SIG-M5 treated with dmso at 0.1 percent for 504 hours (cell line): ENCODE results near the gene TCP11L1.
A peak's percentile ranks its signal among the peaks of the same experiment; 100 is the strongest.
"Not testable (repeated sequence)": the region's sequence is repeated elsewhere in the genome, so short reads cannot be mapped to it uniquely, and the experiment has no call there.

Experiments
- DNase-seq: peaks from one replicate; lab custom pipeline; 2025; ENCODE audit not compliant: unreplicated experiment; lab: John Stamatoyannopoulos, UW

TCP11L1 gene

DNA sequence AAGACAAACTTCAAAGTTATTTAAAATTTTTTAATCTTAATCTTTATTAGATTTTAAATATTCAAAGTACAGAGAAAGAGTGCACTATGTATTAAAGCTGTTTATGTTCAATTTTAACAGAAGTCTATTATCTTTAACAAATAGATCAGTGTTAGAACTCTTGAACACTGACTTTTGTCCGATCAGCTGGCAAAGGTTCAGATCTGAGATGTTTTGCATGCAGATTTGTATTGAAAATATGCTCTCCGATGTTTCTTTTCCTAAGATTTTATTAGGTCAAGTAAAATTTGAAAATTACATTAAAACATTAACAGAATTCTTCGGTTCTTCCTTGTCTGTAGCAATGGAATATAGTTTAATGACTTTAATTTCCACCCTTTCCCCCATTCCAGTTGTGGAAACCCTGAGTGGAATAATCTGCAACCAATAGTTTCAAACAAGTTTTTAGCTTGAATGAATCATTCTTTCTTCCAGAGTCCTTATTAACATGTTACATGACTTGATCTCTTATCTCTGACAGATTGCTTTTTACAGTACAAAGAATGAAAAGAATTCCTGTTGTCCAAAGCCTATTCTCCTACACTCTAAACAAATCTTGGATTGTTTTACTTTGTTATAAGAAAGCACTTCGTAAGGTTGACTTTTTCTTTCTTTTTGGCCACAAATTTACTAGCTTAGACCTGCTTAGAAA is 11.4 kb upstream of the TCP11L1 start:
- DNase-seq, result no peak

GRCh38 chr11:33028537-33028914 is 10.8 kb upstream of the TCP11L1 start:
- no peak for DNase-seq

- DNase-seq, result not testable (repeated sequence)
These were observed 10.2 kb upstream of the TCP11L1 start for GRCh38 chr11:33029218-33029617.

- no peak for DNase-seq
These were observed 5.9 kb upstream of the TCP11L1 start for GRCh38 chr11:33033493-33033892.

DNA sequence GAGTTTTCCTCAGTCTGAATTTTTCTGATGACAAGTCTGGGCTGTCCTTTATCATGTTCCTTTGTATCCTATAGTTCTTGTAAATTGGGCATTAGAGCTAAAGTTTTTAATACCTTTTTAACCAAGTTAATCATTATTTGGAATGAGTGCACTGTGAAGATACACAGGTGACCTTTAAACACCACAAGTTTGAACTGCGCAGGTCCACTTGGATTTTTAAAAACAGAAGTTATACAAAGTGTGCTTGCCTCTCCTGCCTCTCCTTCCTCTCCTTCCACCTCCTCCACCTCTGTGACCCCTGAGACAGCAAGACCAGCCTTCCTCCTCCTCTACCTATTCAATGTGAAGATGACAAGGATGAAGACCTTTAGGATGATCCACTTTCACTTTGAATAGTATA is 4.4 kb upstream of the TCP11L1 start:
- DNase-seq, result no peak

DNA sequence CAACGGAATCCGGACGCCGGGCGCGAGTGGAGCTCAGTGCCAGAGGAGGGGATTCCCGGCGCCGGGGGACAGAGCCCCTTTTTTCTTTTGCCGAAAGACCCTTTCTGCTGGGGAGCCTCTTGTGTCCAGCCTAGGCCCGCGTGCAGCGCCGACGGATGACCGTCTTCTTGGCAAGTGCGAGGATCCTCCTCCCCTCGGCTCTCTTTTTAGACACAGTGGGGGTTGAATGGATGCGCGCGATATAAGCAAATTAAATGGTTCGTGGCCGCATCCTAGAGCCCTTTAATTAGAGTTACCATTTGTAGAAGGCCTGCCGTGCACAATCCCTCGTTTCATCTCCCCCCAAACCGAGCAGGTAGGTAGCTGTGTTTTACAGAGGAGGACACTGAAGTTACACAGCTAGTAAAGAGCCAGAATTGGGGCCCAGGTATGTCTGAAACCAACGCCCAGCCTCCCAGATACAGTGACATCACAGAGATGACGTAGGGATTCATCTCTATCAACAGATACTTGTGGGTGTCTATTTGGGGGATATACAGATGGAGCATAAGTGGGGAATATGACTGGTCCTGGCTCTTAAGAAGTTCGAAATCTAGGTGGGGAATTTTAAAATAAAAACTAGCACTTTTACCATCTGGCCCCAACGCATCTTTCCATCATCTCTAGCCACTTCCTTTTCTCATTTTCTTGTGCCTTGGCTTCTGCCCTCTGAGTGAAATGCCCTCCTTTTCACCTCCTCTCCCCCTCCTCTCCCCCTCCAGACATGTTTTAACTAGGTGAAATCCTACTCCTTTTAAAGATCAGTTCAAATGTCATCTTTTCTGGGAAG is 875 bp downstream of the TCP11L1 start:
- DNase-seq, result peak; percentile 27

DNA sequence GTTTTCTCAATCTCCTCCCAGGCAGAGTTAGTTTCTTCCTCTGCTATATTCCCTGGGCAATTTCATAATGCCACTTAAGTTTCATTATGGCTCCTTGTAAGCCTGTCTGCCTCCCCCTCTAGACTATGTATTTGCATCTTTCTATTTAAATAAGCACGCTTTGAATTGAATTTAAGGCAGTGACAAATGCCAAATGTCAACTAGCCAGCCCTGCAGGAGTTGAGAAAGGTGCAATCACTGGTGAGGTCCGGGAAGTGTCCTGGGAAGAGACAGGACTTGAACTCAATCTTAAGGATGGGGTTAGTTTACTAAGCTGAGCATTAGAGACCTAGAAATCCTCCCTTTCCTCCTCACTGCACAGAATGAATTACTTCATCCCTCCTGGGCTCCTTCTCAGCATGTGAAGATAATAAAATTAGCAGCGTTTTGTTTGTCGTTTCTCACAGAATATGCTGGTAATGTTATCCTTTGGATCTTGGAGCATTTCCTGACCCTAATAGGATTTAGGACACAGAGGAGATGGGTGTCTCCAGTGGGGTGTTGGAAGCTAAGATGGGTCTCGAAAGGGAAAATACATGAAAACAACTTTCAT is 1.6 kb downstream of the TCP11L1 start:
- DNase-seq, result no peak

DNA sequence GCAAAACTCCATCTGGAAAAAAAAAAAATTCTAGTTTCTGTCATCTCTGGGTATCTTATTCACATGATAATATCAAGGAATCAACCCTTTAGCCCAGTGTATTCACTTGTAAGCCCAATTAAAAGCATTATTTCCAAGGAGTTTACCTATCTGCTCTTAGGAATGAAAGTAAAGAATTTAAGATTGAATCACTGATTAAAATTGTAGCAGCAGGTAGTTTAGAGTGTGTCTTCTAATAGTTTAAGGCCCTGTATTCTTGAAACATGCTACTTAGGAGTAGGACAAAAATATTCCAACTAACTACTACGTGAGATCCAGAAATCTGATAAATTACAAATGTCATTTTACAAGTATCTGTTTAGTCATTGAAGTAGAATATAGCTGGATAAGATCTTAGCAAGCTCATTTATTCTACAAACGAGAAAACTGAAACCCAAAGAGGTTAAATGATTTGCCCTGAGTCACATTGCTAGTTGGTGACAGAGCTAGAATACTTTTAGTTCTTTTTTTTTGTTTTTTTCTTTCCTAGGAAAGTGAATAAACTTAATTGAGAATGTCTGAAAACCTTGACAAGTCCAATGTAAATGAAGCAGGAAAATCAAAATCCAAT is 4.0 kb downstream of the TCP11L1 start:
- no peak for DNase-seq

DNA sequence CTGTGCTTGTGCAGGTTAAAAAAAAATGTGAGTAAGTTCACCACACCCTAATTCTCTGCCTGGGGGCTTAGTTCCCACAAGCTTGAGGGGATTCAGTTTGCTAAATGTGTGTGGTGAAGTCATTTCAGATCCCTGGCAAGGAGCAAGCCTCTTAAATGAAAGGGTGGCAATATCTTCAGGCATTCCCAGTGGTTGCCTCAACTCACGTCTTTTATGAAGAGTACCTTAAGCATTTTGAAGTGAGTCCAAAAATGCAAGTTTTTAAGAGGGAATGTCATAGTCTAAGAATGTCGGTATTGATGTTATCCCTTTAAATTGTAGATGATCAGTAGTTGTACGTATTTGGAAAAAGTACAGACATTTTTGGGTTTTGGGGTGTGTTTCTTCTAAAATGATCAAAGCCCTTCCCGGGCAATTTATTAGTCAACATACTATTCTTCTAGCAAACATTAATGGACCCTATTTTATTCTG is 4.9 kb downstream of the TCP11L1 start:
- DNase-seq, result no peak

GRCh38 chr11:33045551-33046255 is 6.3 kb downstream of the TCP11L1 start:
- no peak for DNase-seq

DNA sequence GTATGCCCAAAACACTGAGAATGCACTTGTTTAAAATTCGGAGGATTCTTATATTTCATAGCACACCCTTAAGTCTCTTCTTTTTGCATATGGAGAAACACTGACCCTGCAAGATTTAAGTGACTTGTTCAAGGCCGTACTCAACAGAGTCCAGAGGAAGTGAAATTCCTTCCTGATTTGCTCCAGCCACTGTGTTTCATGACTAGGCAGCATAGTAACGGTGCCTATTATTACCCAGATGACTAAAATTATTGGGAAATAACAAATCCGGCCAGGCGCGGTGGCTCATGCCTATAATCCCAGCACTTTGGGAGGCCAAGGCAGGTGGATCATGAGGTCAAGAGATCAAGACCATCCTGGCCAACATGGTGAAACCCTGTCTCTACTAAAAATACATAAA is 9.3 kb downstream of the TCP11L1 start:
- peak; percentile 66 for DNase-seq

DNA sequence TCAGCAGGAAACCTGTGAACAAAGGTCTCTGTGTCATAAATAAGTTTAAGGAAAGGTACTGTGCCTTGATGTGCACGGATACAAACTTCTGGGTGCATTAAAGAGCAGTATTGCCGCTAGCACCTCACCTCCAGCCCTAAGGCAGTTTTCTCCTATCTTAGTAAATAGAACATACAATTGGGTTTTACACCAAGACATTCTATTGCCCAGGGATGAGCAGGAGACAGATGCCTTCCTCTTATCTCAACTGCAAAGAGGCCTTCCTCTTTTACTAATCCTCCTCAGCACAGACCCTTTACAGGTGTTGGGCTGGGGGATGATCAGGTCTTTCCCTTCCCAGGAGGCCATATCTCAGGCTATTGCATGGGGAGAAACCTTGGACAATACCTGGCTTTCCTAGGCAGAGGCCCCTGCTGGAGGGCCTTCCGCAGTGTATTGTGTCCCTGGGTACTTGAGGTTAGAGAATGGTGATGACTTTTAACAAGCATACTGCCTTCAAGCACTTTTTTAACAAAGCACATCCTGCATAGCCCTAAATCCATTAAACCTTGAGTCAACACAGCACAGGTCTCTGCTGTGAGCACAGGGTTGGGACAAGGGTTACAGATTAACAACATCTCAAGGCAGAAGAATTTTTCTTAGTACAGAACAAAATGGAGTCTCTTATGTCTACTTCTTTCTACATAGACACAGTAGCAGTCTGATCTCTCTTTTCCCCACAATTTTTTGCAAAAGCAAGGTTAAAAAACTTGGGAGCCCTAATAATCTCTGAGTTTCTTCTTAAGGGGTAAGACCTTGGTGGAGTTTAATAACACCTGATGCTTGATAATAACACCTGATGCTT is 10.4 kb downstream of the TCP11L1 start:
- not testable (repeated sequence) for DNase-seq

GRCh38 chr11:33052231-33052630 is 12.9 kb downstream of the TCP11L1 start:
- DNase-seq, result peak; percentile 7

- no peak for DNase-seq
These were observed 16.0 kb downstream of the TCP11L1 start for GRCh38 chr11:33055375-33055774.

DNA sequence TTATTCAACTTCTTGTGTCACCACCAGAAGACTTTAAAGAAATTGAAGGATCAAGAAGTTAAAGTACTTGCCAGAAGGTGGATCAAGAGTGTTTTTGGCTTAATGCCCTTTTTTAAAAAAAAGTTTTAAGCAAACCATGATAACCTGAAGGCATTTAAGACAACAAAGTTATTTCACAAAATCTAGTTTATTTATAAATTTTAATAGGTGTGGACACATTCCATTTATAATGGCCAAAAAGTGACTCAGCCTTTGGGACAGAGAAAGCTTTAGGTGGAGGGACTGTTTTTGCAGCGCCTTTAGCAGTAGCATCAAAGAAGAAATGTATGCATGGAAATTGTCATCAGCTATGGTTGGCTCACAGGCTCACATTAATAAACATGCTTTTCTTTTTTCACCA is 17.9 kb downstream of the TCP11L1 start:
- DNase-seq, result no peak

DNA sequence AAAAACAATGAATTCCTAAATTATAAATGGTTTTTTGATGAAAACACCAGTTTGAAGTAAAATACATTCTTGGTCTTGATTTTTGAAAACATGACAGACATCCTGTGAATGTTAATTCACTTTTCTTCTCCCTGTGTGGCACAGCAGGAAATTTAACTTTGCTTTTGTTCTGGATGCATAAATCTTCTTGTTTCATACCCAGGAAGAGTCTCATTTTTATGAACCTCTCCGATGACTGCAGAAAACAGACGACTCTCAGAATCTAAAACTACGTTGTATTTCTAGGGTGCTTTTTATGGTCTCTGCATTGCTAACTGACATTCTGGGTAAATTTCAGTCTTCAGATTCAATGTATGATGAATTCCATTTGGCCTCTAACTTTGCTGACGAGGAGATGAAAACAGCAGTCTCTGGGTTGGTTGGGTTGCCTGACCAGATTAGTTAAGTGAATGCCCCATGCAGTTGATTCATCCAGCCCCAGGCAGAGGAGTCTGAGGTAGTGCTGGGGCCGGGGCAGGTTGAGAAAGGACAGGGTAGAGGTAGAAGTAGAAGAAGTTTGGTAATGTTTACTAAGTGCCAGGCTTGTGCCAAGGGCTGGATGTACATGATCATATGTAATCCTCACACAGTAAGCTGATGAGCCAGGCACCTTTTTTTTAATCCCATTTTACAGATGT is 20.1 kb downstream of the TCP11L1 start:
- DNase-seq, result no peak

DNA sequence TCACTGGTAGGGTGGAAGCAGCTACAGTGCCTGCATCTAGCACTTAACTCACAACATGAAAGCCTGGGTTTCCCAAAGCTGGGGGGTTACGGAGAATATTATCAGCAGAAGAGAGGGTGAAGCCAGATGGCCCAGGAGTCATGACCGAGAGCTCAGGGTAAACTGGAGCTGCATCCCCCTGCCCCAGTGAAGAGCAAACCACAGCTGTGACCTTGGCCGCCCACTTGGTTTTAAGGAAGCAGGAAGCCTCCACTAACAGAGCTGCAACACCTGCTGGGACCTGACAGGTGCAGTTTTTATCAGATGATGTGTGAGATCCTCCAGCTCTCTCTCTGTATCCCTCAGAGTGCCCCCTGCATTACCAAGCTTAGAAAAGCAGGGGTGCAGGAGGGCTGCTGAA is 20.9 kb downstream of the TCP11L1 start:
- no peak for DNase-seq

GRCh38 chr11:33062137-33062536 is 22.8 kb downstream of the TCP11L1 start:
- DNase-seq, result no peak

DNA sequence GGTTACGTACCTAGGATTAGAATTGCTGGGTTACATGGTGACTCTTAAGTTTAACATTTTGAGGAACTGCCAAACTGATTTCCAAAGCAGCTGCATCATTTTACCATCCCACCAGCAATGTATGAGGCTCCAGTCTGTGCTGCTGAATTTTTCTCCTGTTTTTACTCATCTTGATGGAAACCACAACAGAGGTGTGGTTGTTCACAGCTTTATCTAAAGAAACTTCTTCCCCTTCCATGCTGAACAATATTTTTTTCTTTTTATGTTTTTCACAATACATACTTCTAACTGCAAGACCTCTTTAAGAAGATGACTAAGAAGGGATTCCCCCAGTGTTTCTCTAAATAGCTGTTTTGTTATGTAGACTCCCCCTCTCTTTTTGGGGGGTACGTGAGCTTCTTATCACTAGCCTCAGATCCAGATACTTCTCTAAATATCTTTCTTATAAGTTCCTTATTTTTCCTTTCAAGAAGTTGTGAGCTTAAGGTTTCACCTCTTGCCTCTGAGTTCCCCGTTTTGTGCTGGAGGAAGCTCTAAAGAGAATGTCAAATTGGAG is 24.0 kb downstream of the TCP11L1 start:
- DNase-seq, result peak; percentile 64
